Omental fat pad (tissue), 4 donors: Measurements from ENCODE around the gene ZBTB32. TPM values are rescaled to one million over a fixed set of nuclear protein-coding genes. Genes with fewer than 3 reads are reported as not detected.

Experiments used
- ATAC-seq: fragments of 150-250 bp; one replicate; pipeline ENCODE4 v1.9.1; 2016; ENCODE audit warnings: mild to moderate bottlenecking, moderate library complexity; ENCODE audit not compliant: low FRiP score
- DNase-seq: peaks from one replicate; pipeline ENCODE4 v3.0.0-alpha.2; 2019; ENCODE audit warnings: low spot score
- total RNA-seq, 4 donors: library from RNA; depleted of rRNA; stranded (reverse); fragments of >200 nt; gene quantifications; one replicate each; pipeline ENCODE4 v1.1.0, GENCODE V29; 2016
- TF ChIP-seq, protein P1 (sequence below), 3 donors: fragments of 450-650 bp; IDR thresholded peaks; one replicate each; pipeline ENCODE4 v1.5.1; 2016 to 2017; ENCODE audit warnings: antibody characterized with exemption in 3 of 3, mild to moderate bottlenecking in 3 of 3, moderate library complexity in 2 of 3

Gene ZBTB32
- total RNA-seq, 4 donors from 2014 or later: 0.47 to 0.72 TPM; not detected in 2

GRCh38 chr19:35712567-35713505 is 8.5 kb downstream of the ZBTB32 start:
- ATAC-seq (no peak), DNase-seq (no peak)
- TF ChIP-seq, protein P1, sequence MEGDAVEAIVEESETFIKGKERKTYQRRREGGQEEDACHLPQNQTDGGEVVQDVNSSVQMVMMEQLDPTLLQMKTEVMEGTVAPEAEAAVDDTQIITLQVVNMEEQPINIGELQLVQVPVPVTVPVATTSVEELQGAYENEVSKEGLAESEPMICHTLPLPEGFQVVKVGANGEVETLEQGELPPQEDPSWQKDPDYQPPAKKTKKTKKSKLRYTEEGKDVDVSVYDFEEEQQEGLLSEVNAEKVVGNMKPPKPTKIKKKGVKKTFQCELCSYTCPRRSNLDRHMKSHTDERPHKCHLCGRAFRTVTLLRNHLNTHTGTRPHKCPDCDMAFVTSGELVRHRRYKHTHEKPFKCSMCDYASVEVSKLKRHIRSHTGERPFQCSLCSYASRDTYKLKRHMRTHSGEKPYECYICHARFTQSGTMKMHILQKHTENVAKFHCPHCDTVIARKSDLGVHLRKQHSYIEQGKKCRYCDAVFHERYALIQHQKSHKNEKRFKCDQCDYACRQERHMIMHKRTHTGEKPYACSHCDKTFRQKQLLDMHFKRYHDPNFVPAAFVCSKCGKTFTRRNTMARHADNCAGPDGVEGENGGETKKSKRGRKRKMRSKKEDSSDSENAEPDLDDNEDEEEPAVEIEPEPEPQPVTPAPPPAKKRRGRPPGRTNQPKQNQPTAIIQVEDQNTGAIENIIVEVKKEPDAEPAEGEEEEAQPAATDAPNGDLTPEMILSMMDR (IDR thresholded peaks at IDR 0.05): no peak

DNA sequence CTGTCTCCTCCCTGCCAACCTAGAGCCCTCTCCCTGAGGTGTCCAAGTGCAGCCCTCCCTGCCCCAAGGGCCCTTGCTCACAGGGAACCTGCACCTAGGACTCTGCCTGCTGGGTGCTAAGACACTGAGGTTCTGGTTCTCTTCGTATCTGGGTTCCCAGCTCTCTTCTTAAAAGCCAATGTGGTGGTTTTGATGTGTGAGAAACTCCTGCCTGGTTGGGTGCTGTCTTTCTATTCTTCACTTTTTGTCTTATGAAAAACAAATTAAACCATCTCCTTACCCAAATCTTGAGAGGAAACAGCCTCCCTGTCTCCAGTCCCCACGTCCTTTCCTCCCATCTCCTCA is 9.1 kb downstream of the ZBTB32 start:
- DNase-seq (no peak), ATAC-seq (no peak)
- TF ChIP-seq, protein P1 (IDR thresholded peaks at IDR 0.05): no peak

GRCh38 chr19:35713904-35714495 is 9.6 kb downstream of the ZBTB32 start:
- ATAC-seq: no peak
- TF ChIP-seq, protein P1 (IDR thresholded peaks at IDR 0.05): no peak
- no peak for DNase-seq

DNA sequence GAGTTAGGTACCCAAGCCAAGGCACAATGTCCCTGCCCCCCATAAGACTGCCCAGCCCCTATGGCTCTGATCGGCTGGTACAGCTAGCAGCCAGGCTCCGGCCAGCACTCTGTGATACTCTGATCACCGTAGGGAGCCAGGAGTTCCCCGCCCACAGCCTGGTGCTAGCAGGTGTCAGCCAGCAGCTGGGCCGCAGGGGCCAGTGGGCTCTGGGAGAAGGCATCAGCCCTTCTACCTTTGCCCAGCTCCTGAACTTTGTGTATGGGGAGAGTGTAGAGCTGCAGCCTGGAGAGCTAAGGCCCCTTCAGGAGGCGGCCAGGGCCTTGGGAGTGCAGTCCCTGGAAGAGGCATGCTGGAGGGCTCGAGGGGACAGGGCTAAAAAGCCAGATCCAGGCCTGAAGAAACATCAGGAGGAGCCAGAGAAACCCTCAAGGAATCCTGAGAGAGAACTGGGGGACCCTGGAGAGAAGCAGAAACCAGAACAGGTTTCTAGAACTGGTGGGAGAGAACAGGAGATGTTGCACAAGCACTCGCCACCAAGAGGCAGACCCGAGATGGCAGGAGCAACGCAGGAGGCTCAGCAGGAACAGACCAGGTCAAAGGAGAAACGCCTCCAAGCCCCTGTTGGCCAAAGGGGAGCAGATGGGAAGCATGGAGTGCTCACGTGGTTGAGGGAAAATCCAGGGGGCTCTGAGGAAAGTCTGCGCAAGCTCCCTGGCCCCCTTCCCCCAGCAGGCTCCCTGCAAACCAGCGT is 10.4 kb downstream of the ZBTB32 start:
- TF ChIP-seq, protein P1 (IDR thresholded peaks at IDR 0.05): no peak
- DNase-seq (no peak), ATAC-seq (no peak)

GRCh38 chr19:35715355-35715809 is 11.0 kb downstream of the ZBTB32 start:
- no peak for DNase-seq
- TF ChIP-seq, protein P1 (IDR thresholded peaks at IDR 0.05): no peak
- no peak for ATAC-seq

GRCh38 chr19:35715981-35716800 is 11.8 kb downstream of the ZBTB32 start:
- TF ChIP-seq, protein P1 (IDR thresholded peaks at IDR 0.05): no peak
- DNase-seq (no peak), ATAC-seq (peak; percentile 27)
